Prostate gland (tissue), 2 donors: Measurements from ENCODE around the gene ITGA3.

Experiments
- POLR2A ChIP-seq: fragments of 450-650 bp; IDR thresholded peaks from one replicate; pipeline ENCODE4 v1.6.1; 2016; ENCODE audit warnings: antibody characterized with exemption, mild to moderate bottlenecking
- POLR2AphosphoS5 ChIP-seq: sonication (generic); formaldehyde crosslinking; IDR thresholded peaks from one replicate; pipeline ENCODE4 v1.6.1; 2017; ENCODE audit warnings: antibody characterized with exemption
- TF ChIP-seq, protein P1 (sequence below), 4 experiments: fragments of 200-600 bp in 2 of 4; fragments of 450-650 bp in 2 of 4; sonication (generic) in 2 of 4; IDR thresholded peaks; 1 replicate in 3 of 4; 2 replicates in 1 of 4; pipeline ENCODE4 v1.5.1; 2016 to 2019; ENCODE audit warnings: antibody characterized with exemption in 4 of 4, mild to moderate bottlenecking in 2 of 4, moderate library complexity in 2 of 4

DNA sequence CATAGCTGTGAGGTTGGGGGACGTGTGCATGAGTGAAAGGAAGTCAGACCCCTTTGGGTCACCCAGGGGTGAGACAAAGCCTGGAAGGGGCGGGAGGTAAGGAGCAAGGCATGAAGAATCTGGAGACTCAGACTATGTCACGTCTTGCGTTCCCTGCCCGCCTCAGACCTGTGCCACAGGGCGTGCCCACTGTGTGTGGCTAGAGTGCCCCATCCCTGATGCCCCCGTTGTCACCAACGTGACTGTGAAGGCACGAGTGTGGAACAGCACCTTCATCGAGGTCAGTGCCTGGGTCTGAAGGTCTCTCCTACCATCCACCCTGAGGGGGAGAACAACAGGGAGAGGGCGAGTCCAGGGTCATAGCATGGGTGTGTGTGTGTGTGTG lies 24.2 kb downstream of the ITGA3 start:
- TF ChIP-seq, protein P1, sequence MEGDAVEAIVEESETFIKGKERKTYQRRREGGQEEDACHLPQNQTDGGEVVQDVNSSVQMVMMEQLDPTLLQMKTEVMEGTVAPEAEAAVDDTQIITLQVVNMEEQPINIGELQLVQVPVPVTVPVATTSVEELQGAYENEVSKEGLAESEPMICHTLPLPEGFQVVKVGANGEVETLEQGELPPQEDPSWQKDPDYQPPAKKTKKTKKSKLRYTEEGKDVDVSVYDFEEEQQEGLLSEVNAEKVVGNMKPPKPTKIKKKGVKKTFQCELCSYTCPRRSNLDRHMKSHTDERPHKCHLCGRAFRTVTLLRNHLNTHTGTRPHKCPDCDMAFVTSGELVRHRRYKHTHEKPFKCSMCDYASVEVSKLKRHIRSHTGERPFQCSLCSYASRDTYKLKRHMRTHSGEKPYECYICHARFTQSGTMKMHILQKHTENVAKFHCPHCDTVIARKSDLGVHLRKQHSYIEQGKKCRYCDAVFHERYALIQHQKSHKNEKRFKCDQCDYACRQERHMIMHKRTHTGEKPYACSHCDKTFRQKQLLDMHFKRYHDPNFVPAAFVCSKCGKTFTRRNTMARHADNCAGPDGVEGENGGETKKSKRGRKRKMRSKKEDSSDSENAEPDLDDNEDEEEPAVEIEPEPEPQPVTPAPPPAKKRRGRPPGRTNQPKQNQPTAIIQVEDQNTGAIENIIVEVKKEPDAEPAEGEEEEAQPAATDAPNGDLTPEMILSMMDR (IDR thresholded peaks at IDR 0.05) = no peak
- TF ChIP-seq POLR2A (no peak), POLR2AphosphoS5 (no peak)
